DMS153 treated with DMSO at 0.1 percent for 48 hours (cell line): Measurements from ENCODE around the gene ADCY2.

Source experiments
- DNase-seq: peaks from one replicate; lab custom pipeline; 2025; ENCODE audit not compliant: unreplicated experiment; lab: John Stamatoyannopoulos, UW

The ADCY2 gene

DNA sequence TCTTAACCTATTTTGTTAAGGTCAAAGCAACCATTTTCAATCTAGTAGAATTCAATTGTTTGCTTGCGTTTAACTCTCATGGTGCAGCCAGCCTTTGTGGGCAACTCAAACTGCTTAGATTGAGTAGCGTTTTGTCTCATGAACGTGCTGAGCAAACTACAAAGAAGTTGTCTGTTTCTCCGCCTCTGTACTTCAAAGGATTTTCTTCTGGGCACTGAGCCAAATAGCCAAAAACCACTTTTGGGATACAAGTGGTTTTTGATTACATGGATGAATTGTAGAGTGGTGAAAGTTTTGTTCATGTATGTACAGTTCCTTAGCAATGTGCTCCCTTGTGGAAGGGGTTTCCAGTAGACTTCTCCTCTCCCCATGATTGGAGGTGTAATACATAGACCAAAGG is 332.1 kb downstream of the ADCY2 start:
- DNase-seq: no peak

DNA sequence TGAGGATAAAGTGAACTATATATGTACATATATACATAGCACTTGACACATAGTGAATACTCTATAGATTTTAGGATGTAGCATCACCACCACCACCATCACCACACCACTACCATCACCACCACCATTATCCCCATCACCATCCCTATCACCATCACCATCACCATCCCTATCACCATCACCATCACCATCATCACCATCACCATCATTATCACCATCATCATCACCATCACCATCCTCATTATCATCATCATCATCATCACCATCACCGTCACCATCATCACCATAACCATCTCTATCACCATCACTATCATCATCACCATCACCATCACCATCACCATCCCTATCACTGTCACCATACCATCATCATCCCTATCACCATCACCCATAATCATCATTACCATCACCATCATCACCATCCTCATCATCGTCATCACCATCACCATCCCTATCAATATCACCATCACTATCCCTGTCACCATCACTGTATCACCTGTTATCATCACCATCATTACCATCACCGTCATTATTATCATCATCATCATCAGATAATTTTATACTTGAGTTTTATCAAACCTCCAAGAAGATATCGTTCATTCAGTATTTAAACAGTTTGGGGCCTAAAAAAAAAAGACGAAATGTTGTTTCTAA is 345.6 kb downstream of the ADCY2 start:
- no peak for DNase-seq

DNA sequence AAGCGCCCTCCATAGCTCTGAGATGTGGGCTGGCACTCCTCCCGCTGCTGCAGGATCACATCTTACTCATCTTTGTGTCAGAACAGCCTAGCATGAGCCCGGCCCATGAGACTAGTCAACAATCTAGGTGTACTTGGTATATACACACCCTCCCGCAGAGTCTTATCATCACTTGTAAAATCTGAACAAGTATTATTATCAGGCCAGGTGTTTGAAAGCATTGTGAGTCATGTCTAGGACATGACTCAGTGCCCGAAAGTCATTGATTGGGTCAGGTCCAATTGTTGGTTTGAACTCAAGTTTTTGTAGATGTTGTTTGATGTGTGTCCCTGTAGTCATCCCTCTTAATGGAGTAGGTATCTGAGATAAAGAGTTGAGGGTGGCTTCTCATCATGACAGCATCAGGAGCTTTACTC is 346.3 kb downstream of the ADCY2 start:
- DNase-seq: no peak

DNA sequence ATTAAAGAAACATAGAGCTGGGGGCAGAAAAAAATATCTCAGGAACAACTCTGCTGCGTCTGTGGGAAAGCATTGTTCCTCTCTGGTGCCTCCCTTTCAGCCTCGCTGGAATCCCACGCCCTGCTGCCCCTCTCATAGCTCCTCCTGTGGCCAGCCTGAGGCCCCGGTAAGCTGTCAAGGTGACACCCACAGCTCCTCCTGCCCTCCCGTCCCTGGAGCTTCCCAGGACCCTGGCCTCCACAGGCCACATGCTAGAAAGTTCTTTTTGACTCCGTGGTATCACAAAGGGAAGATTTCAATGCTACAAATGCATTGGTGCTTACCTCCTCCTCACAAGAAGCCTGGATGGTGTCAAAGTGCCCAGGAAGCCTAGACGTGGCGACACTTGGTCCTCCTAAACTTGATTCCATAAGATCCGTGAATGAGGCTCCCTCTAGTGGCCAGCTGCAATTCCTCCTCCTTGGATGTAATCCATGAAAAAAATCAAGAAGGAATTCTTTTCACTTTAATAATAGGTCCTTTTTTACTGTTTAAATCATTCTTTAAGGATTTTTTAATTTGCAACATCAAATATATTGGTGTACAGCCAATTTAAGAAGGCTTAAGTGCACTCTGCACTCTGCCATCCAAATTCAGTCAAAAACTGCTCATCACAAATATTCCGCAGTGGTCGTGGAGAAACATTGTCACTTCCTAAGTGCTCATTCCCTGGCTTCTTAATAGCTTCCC is 350.1 kb downstream of the ADCY2 start:
- peak; percentile 80 for DNase-seq

DNA sequence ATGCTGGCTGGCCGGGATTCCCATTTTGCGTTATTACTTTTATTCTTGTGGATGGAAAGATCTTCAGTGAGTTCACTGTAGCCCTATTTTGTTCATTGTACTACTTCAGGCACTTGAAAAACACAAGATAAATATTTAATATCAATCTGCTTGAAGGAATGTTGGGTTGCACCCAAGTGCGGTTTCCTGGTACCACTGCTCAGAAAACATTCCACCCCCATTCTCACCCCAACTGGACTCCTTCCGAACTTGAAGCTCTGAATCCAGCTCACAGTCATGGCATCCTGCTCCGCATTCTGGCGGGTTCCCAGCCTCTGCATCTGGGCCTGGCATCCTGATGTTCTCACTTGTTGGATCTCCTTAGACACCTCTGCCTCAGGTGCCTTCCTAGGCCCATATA is 351.8 kb downstream of the ADCY2 start:
- no peak for DNase-seq

DNA sequence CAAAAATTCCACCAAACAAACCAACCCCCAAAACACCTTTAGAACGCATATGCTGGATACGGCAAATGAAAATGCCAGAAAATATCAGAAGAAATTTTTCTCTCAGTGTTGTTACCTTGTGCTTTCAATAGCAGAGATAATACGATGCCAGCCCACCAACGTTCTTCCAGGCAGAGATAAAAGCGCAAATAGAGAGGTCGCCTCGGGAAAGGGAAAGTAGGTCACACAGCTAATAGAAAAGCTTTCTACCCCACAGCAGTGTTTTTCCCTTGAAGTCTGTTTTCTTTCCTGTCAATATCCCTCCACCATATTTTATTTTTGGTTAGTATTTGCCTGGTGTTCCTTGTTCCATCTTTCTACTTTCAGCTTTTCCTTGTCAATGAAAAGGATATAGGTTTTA is 353.7 kb downstream of the ADCY2 start:
- no peak for DNase-seq

DNA sequence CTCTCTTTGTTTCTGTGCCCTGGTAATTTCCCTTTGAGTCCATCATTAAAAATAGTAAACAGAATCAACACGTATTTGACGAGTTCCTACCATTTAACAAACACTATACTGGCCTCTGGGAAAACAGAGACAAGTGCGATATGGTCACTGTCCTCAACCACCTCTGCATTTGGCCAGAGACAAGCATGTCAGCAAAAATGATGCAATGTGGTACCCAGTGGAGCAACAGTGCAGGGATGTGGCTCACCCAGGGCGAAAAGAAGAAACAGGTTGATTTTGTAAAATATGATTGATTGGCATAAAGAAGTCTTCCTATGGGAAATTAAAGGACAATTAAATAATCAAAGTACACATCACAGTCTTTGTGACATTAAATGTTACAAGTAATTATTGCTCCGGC is 355.9 kb downstream of the ADCY2 start:
- no peak for DNase-seq

DNA sequence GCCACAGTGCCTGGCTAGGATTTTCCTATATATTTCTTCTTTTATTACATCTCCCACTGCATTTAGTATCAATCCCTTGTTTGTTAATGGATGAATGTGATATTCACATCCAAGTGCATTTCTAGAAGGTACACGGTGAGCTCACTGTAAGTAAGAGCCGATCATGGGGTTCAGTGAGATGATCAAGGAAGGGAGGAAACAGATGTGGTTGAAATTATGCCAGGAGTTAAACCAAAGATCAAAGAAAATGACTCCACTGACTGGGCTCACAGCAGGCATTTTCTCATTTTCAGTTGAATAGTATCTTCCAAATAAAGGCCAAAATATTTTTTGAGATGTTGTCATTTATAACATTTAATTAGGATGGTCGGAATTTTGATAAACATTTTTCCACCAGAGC is 357.2 kb downstream of the ADCY2 start:
- DNase-seq: no peak

DNA sequence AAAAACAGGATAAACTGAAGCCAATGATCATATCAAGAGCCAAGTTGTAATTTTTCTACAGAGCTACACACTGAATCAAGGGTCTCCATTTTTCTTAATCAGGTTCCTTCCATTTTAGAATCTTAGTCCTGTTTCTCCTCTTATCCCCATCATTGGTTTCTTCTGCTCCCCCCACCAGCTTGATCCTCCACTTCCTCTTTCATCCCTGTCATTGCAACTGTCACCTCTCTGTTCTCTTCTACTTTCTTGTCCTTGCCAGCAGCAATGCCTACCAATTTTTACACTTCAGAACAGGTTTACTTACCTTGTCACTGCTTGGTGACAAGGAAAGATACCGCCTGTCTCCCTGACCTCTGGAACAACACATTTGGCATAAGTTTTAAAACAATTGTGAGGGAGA is 357.7 kb downstream of the ADCY2 start:
- DNase-seq: no peak

DNA sequence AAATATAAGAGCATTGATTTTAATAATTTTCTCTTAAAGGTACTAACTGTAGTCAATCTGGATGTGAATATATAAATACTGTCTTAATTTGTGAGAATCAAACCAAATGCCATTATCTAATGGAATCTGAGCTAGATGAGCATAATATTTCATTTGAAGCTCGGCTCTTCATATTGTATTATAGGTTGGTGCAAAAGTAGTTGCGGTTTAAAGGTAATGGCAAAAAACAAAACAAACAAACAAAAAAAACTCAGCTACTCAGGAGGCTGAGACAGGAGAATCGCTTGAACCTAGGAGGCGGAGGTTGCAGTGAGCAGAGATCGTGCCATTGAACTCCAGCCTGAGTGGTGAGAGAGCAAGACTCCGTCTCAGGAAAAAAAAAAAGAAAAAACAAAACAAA is 358.6 kb downstream of the ADCY2 start:
- DNase-seq: no peak

DNA sequence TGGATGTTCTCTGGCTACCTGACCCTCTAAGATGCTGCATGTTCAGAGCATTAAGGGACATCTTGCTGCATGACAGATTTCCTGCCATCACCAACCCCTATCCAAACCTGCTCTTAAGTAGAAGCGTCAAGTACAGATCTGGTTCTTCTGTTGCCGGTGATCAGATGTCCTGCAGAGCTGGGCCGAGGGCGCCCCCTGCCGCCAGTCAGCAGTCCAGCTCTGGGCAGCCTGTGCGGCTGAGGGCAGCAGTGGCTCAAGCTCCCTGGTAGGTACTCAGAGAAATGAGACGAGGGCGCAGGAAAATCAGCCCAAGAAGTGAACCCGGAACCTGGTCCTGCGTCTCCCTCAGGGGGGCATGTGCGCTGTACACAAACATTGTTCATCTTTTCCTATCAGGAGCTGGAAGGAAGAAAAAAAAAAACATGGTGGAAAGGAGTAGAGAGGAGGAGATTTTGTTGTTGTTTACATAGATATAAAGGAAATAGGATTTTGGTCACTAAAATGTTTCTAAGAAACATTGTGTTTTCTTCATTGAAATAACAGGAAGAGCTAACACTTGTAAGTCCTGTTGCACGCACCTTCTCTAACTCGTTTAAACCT is 359.2 kb downstream of the ADCY2 start:
- DNase-seq: peak; percentile 31

DNA sequence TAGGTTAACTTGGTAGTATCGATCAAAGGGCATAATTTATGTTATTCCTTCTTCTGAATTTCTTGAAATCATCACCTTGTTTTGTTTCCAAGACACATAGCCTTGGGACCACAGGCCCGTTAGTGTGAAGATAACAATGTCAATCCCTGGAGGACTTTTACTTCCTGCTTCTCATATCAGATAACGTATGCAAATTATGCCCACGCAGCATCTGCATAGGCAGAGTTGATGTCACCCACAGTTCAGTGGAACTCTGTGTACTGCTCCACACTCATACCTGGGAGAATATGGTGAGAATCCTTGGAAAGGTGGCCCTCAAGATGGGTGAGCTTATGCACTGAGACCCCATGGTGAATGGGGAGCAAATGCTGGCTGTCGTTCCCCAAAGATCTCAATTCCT is 360.0 kb downstream of the ADCY2 start:
- DNase-seq: no peak

DNA sequence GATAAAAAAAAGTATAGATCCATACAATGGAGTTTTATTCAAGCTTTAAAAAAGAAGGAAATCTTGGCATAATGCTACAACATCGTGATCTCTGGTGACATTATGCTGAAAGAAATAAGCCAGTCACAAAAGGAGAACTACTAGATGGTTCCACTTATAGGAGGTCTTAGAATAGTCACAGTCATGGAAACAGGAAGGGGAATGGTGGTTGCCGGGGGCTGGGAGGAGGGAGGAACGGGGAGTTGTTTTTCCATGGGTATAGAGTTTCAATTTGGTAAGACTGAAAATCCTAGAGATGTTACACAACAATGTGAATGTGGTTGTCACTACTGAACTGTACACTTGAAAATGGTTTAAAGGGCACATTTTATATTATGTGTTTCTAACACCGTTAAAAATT is 360.5 kb downstream of the ADCY2 start:
- no peak for DNase-seq

DNA sequence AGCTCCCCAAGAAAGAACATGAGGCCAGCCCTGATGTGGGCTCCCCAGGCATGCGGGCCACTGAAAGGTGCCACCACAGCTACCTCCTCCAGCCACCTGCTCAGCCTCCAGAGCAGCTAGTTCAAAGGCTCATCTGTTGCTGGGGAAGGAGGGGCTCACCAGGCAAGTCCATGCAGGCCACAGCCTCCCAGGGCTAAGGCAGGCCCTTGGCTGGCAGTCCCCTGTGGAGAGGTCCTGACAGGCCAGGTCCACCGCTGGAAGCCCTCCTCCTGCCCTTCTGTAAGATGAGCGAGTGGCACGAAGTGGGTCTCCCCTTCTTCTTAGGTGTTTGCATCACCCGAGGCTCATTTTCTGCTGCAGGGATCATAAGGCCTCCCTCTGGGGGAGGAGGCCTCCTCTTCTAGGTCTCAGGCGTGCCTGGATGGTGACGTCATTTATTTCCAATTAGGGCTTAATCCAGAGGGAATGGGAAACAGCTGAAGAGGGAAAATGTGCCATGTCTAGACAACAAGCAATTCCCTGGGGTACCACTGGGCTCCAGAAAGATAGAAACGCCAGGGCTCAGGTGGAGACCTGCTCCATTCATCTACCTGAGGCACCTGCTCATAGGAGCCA is 363.4 kb downstream of the ADCY2 start:
- peak; percentile 66 for DNase-seq

DNA sequence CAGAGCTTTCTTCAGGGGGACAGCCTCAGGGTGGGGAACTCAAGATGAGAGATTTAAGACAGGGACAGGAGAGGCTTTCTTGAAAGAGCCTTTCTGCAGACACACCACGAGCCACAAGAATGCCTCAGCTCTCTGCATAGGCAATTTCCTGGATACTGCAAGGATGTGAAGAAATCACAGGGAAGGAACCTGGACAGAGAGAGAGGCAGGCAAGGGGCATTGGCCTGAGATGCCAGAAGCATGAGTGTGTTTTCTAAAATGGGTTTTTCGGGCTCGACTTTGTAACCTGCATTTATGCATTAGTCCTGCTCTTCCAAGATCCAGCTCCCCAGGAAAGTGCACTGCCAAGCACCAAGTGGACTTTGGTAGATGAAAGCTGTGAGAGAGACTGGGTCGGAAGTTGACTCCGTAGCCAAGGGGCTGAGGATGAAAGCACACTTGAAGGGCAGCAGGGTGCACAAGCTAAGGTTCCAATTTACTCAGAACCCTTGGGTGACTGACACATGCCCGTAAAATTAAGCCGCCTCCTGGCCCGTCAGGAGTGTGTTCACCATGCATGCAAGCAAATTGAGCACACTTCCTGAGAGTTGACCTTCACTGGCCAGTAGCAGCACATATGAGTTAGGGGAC is 364.1 kb downstream of the ADCY2 start:
- DNase-seq: no peak

DNA sequence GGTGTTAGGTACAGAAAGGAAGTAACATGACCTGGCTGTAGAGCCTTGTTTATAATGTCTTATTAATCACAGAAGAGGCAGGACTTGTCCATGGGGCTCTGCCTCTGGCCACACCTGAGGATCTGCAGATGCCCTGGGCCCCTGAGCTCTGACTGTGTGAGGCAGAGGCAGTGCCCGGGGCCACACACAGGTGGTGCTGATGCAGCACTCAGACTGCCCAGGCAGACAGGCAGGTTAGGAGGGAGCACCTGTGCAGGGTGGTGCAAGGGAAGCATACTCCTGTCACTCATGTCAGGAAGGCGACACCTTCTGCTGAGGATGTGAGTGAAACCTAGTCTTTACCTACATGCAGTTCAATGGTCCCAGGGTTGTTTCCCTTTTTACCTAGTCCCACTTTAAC is 366.3 kb downstream of the ADCY2 start:
- peak; percentile 47 for DNase-seq

DNA sequence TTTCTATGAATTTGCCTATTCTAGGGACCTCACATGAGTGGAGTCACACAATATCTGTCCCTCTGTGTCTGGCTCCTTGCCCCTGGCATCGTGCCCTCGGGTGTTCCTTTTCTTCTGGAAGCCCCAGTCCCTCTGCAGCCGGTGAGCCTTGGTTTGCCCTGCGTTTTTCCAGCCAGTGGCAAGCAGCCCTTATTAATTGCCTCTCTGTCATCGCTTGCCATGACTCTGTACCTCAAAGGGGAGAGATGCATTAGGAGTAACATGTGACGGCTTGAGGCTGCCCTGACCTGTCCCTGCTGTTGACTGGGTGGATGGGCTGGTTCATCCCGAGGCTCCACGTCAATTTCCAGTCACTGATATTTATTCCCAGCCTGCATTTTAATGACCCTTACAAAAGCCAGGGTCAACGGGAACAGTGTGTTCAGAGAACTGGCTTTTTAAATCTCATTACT is 367.7 kb downstream of the ADCY2 start:
- peak; percentile 82 for DNase-seq

DNA sequence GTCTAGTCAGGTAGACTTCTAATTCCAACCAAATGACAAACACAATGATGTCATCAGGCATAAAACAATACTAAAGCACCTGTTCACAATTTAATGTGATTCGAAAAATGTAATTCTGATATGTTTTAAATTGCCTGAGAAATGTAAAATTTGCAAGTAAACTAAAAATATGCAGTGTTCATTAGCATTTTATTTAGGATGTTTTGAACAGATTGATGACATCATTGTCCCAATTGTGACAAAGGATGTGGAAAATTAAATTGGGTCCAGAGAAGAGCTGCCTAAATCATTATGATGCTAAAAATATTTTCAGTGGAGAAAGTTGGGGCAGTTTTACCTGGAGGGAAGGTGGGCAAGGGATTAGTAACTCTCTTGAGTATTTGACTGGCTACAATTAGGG is 368.5 kb downstream of the ADCY2 start:
- DNase-seq: no peak

DNA sequence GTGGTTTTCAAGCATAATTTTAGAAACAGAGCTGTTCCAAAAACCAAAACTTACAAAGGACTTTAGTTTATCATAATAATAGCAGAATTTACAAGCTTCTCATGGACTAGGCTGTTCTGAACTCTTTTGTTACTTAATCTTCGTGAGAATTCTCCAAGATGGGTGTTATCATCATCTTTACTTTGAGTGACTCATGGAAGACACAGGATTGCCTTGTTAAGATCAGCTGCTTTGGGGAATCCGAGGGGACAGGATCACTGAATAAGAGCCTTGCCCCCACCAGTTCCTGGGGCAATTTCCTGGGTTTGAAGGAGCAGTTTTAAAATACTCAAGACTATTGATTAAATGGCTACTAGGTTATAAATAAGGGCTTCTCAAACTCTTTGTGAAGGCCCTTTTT is 374.5 kb downstream of the ADCY2 start:
- no peak for DNase-seq

DNA sequence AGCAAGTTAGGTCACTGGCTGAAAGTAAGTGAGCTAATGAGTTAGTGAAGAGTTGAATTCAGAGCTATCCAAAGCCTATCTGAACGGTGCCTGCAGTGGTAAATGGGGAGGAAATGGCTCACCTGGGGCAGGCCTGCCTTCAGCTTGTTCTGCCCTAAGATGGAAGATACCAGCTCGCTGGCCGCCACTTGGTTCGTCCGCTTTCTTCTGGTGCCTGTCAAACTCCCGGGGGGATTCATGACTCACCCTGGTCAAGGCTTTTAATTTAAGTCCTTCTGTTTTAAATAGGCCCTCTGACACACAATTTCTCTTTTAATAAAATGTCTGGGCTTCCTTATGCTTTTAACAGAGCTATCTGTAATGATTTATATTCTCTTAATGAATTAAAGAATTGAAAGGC is 376.2 kb downstream of the ADCY2 start:
- no peak for DNase-seq

DNA sequence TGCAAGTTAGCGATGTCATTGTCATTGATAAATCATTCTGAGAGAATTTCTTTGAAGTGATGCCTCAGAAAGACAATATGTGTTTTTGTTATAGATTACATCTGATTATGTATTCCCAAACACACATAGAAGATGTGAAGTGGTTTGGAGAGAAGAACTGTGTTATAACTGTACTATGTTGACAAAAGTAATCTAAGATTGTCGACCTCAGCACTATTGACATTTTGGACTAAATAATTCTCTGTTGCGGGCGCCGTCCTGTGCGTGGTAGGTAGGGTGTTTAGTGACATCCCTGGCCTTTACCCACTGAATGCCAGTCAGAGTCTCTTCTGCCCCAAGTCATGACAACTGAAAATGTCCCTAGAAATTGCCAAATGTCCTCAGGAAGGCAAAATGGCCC is 377.2 kb downstream of the ADCY2 start:
- DNase-seq: no peak

DNA sequence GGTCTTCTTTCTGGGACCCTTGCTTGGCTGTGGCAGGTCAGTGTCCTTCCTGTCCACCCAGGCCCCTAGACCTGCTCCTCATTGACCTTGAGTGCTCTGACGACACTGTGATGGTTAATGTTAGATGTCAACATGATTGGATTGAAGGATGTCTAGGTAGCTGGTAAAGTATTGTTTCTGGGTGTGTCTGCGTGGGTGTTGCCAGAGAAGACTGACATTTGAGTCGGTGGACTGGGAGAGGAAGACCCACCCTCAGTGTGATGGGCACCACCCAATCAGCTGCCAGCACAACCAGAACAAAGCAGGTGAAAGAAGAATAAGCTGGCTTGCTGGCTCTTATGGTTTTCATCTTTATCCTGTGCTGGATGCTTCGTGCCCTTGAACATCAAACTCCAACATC is 380.5 kb downstream of the ADCY2 start:
- DNase-seq: no peak
